Lung (tissue), 12 donors: Measurements from ENCODE around the gene GTF2H4. TPM values are rescaled to one million over a fixed set of nuclear protein-coding genes. Genes with fewer than 3 reads are reported as not detected.

Experiments used
- ATAC-seq: fragments of 200-7000 bp; cut with Tn5 transposase; one replicate; pipeline ENCODE4 v1.9.1; 2020; ENCODE audit warnings: moderate number of reproducible peaks; ENCODE audit not compliant: insufficient read depth, low FRiP score
- DNase-seq, 3 donors: peaks; one replicate each; pipeline ENCODE4 v3.0.0-alpha.2; 2013 to 2017
- H3K27ac ChIP-seq, 2 donors: one replicate each; pipeline ENCODE4 v1.5.1; 2013; ENCODE audit warnings: mild to moderate bottlenecking in 2 of 2, moderate library complexity in 2 of 2, control low read depth in 1 of 2, inconsistent platforms in 1 of 2, low read depth in 1 of 2, low read length in 1 of 2
- H3K27me3 ChIP-seq, 3 donors: one replicate each; pipeline ENCODE4 v1.5.1; 2013; ENCODE audit warnings: low read length in 2 of 3; ENCODE audit not compliant: control insufficient read depth in 3 of 3, insufficient read depth in 3 of 3
- H3K36me3 ChIP-seq, 4 donors: one replicate each; pipeline ENCODE4 v1.5.1; 2013; ENCODE audit warnings: low read length in 4 of 4, mild to moderate bottlenecking in 1 of 4, moderate library complexity in 1 of 4; ENCODE audit not compliant: control insufficient read depth in 4 of 4, insufficient read depth in 4 of 4
- H3K4me1 ChIP-seq, 5 donors: one replicate each; pipeline ENCODE4 v1.5.1; 2013; ENCODE audit warnings: low read length in 5 of 5, mild to moderate bottlenecking in 2 of 5, moderate library complexity in 1 of 5; ENCODE audit not compliant: control insufficient read depth in 5 of 5, insufficient read depth in 5 of 5
- H3K4me3 ChIP-seq: one replicate; pipeline ENCODE4 v1.5.1; 2013; ENCODE audit warnings: mild to moderate bottlenecking, control low read depth, moderate library complexity
- H3K9ac ChIP-seq, 2 donors: one replicate each; pipeline ENCODE4 v1.5.1; 2013; ENCODE audit warnings: low read length in 2 of 2, control low read depth in 1 of 2; ENCODE audit not compliant: insufficient read depth in 1 of 2
- H3K9me3 ChIP-seq, 4 donors: one replicate each; pipeline ENCODE4 v1.5.1; 2013; ENCODE audit warnings: low read length in 3 of 4, mild to moderate bottlenecking in 1 of 4, moderate library complexity in 1 of 4; ENCODE audit not compliant: control insufficient read depth in 4 of 4, insufficient read depth in 3 of 4
- CTCF ChIP-seq: IDR thresholded peaks from 2 replicates; pipeline ENCODE4 v1.5.1; 2012; ENCODE audit warnings: mild to moderate bottlenecking; ENCODE audit errors: control extremely low read depth, extremely low read depth
- WGBS, 2 donors: extraction: QIAGEN DNeasy Blood & Tissue Kit; methylation state at CpG; one replicate each; pipeline ENCODE4 v1.1.7; 2013; 5-methylcytosine and 5-hydroxymethylcytosine counted together
- polyA plus RNA-seq, 2 donors: library from polyadenylated mRNA; stranded (reverse); fragments of 200-250 nt; gene quantifications; one replicate each; pipeline ENCODE4 v1.2.1, GENCODE V29; 2013
- total RNA-seq, 2 donors: library from RNA; depleted of rRNA in 1 of 2; stranded (reverse); fragments of >200 nt in 1 of 2; gene quantifications; one replicate each; pipeline ENCODE4 v1.2.1, GENCODE V29; 2014 to 2021
- donor health status: control.
- donor health status: control.
- donor health status: Bipolar disorder and iron deficiency.
- donor health status: healthy.
- donor health status: DM: yes; HTN: yes; CAD: no.

The GTF2H4 gene
- total and polyA plus RNA-seq, 4 donors, result 25.3 to 37.2 (median 31.1) TPM

- Histone ChIP-seq H3K4me1 (peaks cover 0 to 21% (median 15%) of the 10 kb centered on the region in 5 donors), H3K27ac (peak overlapping the region; percentile 86 to 95), H3K36me3 (peaks cover 4 to 21% (median 15%) of the 10 kb centered on the region in 4 donors), H3K27me3 (no peaks in the 10 kb centered on the region), H3K9ac (peak overlapping the region; percentile 65 to 72), H3K9me3 (no peaks in the 10 kb centered on the region), H3K4me3 (peak overlapping the region; percentile 57)
- 35 to 65% methylated on average over 17 of the region's 17 CpGs for WGBS, 2 donors
- DNase-seq, result peak in 2 of 3 donors; percentile 14
- ATAC-seq, result no peak
- TF ChIP-seq CTCF, result no peak
Observed at GRCh38 chr6:30914854-30915590, 7.0 kb downstream of the GTF2H4 start.

GRCh38 chr6:30915591-30915946 is 7.6 kb downstream of the GTF2H4 start:
- Histone ChIP-seq H3K27ac (peak overlapping the region; percentile 47 to 76), H3K4me3 (no peak overlapping the region), H3K27me3 (no peaks in the 10 kb centered on the region), H3K9me3 (no peaks in the 10 kb centered on the region), H3K9ac (peak overlapping the region in 1 of 2 donors; percentile 72), H3K36me3 (peaks cover 7 to 23% (median 13%) of the 10 kb centered on the region in 4 donors), H3K4me1 (peaks cover 0 to 21% (median 15%) of the 10 kb centered on the region in 5 donors)
- ATAC-seq (no peak), DNase-seq (peak; percentile 32 to 87 (median 82))
- WGBS, 2 donors, result 10 to 16% methylated on average over 5 of the region's 5 CpGs
- peak; percentile 38 for TF ChIP-seq CTCF

GRCh38 chr6:30917041-30917440 is 9.0 kb downstream of the GTF2H4 start:
- Histone ChIP-seq H3K9me3 (no peaks in the 10 kb centered on the region), H3K9ac (no peak overlapping the region), H3K4me1 (peaks cover 0 to 21% (median 15%) of the 10 kb centered on the region in 5 donors), H3K4me3 (no peak overlapping the region), H3K36me3 (peaks cover 7 to 30% (median 10%) of the 10 kb centered on the region in 4 donors), H3K27ac (no peak overlapping the region), H3K27me3 (no peaks in the 10 kb centered on the region)
- no peak for ATAC-seq
- no peak for TF ChIP-seq CTCF
- DNase-seq, result no peak
- WGBS, 2 donors, result 79 to 84% methylated on average over 7 of the region's 7 CpGs
